Thyroid gland (tissue), 4 donors: ENCODE measurements around the gene SECTM1.

ENCODE experiments used
- CTCF ChIP-seq, 6 experiments: fragments of 200-600 bp in 3 of 6; fragments of 450-650 bp in 3 of 6; sonication (generic) in 3 of 6; IDR thresholded peaks; one replicate each; pipeline ENCODE4 v1.5.1; 2016 to 2019; ENCODE audit warnings: antibody characterized with exemption in 6 of 6, mild to moderate bottlenecking in 2 of 6, inconsistent platforms in 1 of 6, moderate library complexity in 1 of 6
- POLR2A ChIP-seq, 2 donors: fragments of 450-650 bp; IDR thresholded peaks; one replicate each; pipeline ENCODE4 v1.6.1; 2017; ENCODE audit warnings: antibody characterized with exemption in 2 of 2, mild to moderate bottlenecking in 2 of 2, moderate library complexity in 1 of 2

GRCh38 chr17:82339634-82340580 is 6.3 kb upstream of the SECTM1 start:
- TF ChIP-seq CTCF (IDR thresholded peaks at IDR 0.05) (no peak), POLR2A (IDR thresholded peaks at IDR 0.05) (no peak)
